Kidney epithelial cell (primary cell): ENCODE data around the gene UTY. TPM values are rescaled to one million over a fixed set of nuclear protein-coding genes. Genes with fewer than 3 reads are reported as not detected.

Experiments
- DNase-seq: peaks from one replicate; pipeline ENCODE4 v3.0.0-alpha.2; 2010; ENCODE audit warnings: low read depth
- H3K27me3 ChIP-seq: 2 replicates; pipeline ENCODE4 v1.6.0; 2011; ENCODE audit warnings: low read length; ENCODE audit not compliant: control insufficient read depth, insufficient read depth
- H3K36me3 ChIP-seq: 2 replicates; pipeline ENCODE4 v1.5.1; 2011; ENCODE audit warnings: low read length; ENCODE audit not compliant: control insufficient read depth, insufficient read depth
- H3K4me3 ChIP-seq: 2 replicates; pipeline ENCODE4 v1.5.1; 2011; ENCODE audit warnings: low read depth, mild to moderate bottlenecking, control low read depth, low read length
- total RNA-seq: library from RNA; depleted of rRNA; stranded (reverse); fragments of >200 nt; gene quantifications from 2 replicates; pipeline ENCODE4 v1.2.3, GENCODE V29; 2015
- TF ChIP-seq, protein P1 (sequence below): IDR thresholded peaks from 2 replicates; pipeline ENCODE4 v1.5.1; 2011; ENCODE audit warnings: mild to moderate bottlenecking, moderate library complexity, low read length, control low read depth, inconsistent platforms; ENCODE audit not compliant: insufficient read depth, poor library complexity, severe bottlenecking

UTY gene
- total RNA-seq, 1 donor from 2014 or later = 9.8 TPM

DNA sequence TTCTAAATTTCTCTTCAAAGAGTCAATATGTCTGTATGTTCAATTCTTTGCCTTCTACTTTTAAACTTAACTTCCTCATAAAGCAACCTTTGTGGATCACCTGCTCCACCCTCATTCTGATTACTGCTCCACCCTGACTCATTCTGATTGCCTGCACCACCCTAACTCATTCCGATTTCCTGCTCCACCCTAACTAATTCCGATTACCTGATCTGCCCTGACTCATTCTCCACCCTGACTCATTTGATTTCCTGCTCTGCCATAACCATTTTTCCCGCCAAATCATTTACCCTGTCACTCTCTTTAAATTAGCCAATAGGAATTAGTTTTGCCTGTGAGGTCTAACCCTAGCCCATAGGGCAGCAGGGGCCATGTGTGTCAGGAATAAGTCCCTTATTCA lies 50.3 kb downstream of the UTY start:
- Histone ChIP-seq H3K27me3 (no peaks in the 10 kb centered on the region), H3K36me3 (no peaks in the 10 kb centered on the region), H3K4me3 (no peak overlapping the region)
- DNase-seq = no peak
- TF ChIP-seq, protein P1, sequence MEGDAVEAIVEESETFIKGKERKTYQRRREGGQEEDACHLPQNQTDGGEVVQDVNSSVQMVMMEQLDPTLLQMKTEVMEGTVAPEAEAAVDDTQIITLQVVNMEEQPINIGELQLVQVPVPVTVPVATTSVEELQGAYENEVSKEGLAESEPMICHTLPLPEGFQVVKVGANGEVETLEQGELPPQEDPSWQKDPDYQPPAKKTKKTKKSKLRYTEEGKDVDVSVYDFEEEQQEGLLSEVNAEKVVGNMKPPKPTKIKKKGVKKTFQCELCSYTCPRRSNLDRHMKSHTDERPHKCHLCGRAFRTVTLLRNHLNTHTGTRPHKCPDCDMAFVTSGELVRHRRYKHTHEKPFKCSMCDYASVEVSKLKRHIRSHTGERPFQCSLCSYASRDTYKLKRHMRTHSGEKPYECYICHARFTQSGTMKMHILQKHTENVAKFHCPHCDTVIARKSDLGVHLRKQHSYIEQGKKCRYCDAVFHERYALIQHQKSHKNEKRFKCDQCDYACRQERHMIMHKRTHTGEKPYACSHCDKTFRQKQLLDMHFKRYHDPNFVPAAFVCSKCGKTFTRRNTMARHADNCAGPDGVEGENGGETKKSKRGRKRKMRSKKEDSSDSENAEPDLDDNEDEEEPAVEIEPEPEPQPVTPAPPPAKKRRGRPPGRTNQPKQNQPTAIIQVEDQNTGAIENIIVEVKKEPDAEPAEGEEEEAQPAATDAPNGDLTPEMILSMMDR = no peak

DNA sequence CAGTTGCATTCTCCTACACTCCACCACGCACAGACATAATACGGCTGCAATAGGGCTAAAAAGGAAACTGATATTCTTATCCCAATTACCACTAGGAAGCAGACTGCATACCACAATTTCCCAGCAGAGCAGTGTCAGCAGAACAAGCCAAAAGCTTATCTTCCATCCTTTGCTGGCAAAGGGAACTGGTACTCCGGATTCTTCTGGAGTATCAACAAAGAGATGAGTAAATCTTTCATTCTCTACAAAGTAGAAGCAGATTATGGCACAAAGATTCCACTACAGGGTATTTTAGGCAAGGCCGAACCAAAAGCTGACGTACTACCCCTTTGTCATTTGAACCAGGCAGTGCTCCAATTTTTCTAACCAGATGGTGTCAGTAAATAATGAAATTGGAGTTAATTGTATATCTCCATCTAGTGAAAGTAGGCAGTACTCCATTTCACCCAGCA lies 56.5 kb downstream of the UTY start:
- no peak for DNase-seq
- TF ChIP-seq, protein P1 = no peak
- Histone ChIP-seq H3K36me3 (no peaks in the 10 kb centered on the region), H3K27me3 (no peaks in the 10 kb centered on the region), H3K4me3 (no peak overlapping the region)

DNA sequence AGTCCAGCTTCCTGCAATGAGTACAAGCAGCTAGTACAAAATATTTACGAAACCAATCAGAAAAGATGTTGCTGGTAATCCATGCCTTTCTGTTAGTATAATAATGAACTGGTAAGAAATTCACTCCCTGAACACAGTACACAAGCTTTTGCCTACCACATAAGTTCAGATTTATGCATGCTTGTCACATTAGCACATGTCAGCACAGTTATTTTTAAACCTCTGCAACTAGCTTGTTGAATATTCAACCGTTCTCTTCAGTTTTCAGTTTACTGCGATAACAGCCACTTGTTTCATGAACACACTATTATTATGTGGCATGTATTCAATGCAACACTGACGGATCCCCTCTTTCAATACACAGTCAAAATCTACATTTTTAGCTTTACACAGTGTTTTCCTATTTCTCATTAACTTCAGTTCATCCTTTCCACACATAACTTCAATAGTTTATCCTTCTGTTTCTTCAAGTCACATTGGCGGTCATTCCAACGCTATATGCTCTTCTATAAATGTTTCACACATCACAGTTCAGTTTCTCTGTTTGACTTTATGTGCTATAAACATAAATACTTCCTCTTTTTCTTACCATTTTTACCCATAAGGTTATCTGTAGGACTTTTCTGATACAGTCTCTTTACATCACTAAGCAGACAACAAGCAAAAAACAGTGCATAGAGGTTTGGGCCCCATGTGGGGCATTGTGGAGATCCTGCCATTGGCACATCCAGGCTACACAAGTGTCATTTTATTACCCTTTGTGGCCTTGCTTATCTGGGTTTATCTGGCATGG lies 62.8 kb downstream of the UTY start:
- no peak overlapping the region for H3K4me3 ChIP-seq
- no peaks in the 10 kb centered on the region for H3K27me3 ChIP-seq
- TF ChIP-seq, protein P1 = no peak
- no peak for DNase-seq
- H3K36me3 ChIP-seq = no peaks in the 10 kb centered on the region

DNA sequence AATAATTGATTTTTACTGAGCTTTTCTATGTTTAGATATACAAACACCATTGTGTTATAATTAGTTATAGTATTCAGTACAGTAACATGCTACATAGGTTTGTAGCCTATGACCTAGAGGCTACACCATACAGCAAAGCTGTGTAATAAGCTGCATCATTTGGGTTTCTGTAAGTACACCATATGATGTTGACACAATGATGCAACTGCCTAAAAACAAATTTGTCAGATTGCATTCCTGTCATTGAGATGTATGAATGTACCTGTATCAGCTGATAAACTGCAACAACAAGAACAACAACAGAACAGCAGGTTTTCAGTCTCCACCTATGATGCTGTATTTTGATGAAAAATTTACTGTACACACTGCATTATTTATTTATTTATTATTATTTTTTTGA lies 64.3 kb downstream of the UTY start:
- no peak for DNase-seq
- Histone ChIP-seq H3K36me3 (no peaks in the 10 kb centered on the region), H3K27me3 (no peaks in the 10 kb centered on the region), H3K4me3 (no peak overlapping the region)
- TF ChIP-seq, protein P1 = no peak

DNA sequence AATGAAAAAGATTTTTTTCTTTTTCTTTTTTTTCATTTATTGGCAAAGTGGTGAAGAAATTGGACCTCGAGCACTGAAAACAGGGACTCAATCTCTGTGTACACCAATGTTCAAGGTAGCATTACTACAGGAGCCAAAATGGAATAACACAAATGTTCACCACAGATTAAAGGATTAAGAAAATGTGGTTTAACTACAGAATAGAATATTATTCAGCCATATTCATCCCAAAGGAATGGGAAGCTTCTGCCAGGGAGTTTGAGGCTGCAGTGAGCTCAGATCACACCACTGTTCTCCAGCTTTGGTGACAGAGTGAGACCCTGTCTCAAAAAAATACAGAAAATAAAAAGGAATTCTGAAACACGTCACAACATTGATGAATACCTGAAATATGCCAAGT lies 81.0 kb downstream of the UTY start:
- H3K27me3 ChIP-seq = no peaks in the 10 kb centered on the region
- H3K36me3 ChIP-seq = no peaks in the 10 kb centered on the region
- no peak overlapping the region for H3K4me3 ChIP-seq
- no peak for DNase-seq
- TF ChIP-seq, protein P1 = no peak
